ENCODE results near the gene EFCAB6. TPM values are rescaled to one million over a fixed set of nuclear protein-coding genes. Genes with fewer than 3 reads are reported as not detected.

Gene EFCAB6
- total and polyA plus RNA-seq, 9 of the 15 experiments (the other 6 are each of a cell fraction or from before 2014, with no cell fraction given), result 0.06 TPM; not detected in 8

- intact Hi-C loops (cut with micrococcal nuclease) (no loop called here), in situ Hi-C loops (cut with MboI) (no loop called here)
- Histone ChIP-seq H3K9ac (ENCODE audit: insufficient read depth in 1 of 2, low read depth in 2 of 2, low read length in 2 of 2) (no peak overlapping the region), H3K79me2 (ENCODE audit: control insufficient read depth, insufficient read depth, low read length) (no peaks in the 10 kb centered on the region), H3K4me1 (replicated peaks in 1 of 2; ENCODE audit: control insufficient read depth in 2 of 2, insufficient read depth in 2 of 2, low read length in 2 of 2) (no peaks in the 10 kb centered on the region; a peak in 1 of 5 replicates), H3K4me2 (ENCODE audit: insufficient read depth, low read length) (no peak overlapping the region), H3K9me3 (replicated peaks; ENCODE audit: control insufficient read depth, insufficient read depth, low read depth, low read length) (no peaks in the 10 kb centered on the region), H3K4me3 (no peak overlapping the region), H4K20me1 (replicated peaks; ENCODE audit: control insufficient read depth, insufficient read depth, low read length) (peaks cover 5% of the 10 kb centered on the region), H3K27ac (ENCODE audit: extremely low read depth, low read depth, low read length) (no peak overlapping the region), H3K9me1 (ENCODE audit: control insufficient read depth, insufficient read depth, low read length) (no peaks in the 10 kb centered on the region), H2AFZ (ENCODE audit: low read depth, low read length) (no peak overlapping the region), H3K27me3 (ENCODE audit: control insufficient read depth in 2 of 2, insufficient read depth in 2 of 2, low read length in 2 of 2) (peaks cover 6 to 65% of the 10 kb centered on the region in 2 experiments; a peak in 4 of 5 replicates), H3K36me3 (ENCODE audit: control insufficient read depth, insufficient read depth, low read length) (no peaks in the 10 kb centered on the region)
- POLR2A ChIA-PET, result no interaction called here
- 0% methylated on average over 12 of the region's 13 CpGs for WGBS (ENCODE audit: insufficient coverage, low coverage, missing lambda C conversion rate)
- CTCF ChIA-PET (ENCODE audit: low intra/inter-chr PET ratio), result no interaction called here
- TF ChIP-seq RBM14 (IDR thresholded peaks at IDR 0.05; ENCODE audit: borderline replicate concordance, insufficient read depth, low read depth, low read length) (no peak), ZNF518B (CRISPR knock-in tag; IDR thresholded peaks at IDR 0.05) (no peak), ZNF280B (CRISPR knock-in tag; IDR thresholded peaks at IDR 0.05) (no peak), CHD2 (IDR thresholded peaks at IDR 0.05; ENCODE audit: low read depth, low read length) (no peak), SOX6 (IDR thresholded peaks at IDR 0.05) (no peak), SP2 (IDR thresholded peaks at IDR 0.05; ENCODE audit: extremely low read depth, low read depth, low read length, poor library complexity, severe bottlenecking) (no peak), MYBL2 (IDR thresholded peaks at IDR 0.05; ENCODE audit: low read depth) (no peak), MYBL2 (CRISPR knock-in tag; IDR thresholded peaks at IDR 0.05; ENCODE audit: borderline replicate concordance) (no peak), ZNF445 (CRISPR knock-in tag; IDR thresholded peaks at IDR 0.05; ENCODE audit: low read depth) (no peak), CHAMP1 (IDR thresholded peaks at IDR 0.05) (no peak), ZNF324 (CRISPR knock-in tag; IDR thresholded peaks at IDR 0.05) (no peak), CBX2 (IDR thresholded peaks at IDR 0.05; ENCODE audit: insufficient read depth, low read length, poor library complexity, severe bottlenecking) (no peak)
- DNase-seq (ENCODE audit: extremely low read depth in 1 of 4, low spot score in 3 of 4) (no peak), FAIRE-seq (no peak), ATAC-seq (no peak)
- no TSS peak for BruUV-seq (replicated peaks)
Measured at GRCh38 chr22:43827003-43827735, 15.1 kb upstream of the EFCAB6 start.

Measured in K562 (cell line).